Right hindlimb (tissue), 1 donor: ENCODE results near the gene CAMK2D.

Source experiments
- DNase-seq: peaks from one replicate; pipeline ENCODE4 v3.0.0-alpha.2; 2018

Gene CAMK2D

GRCh38 chr4:113594231-113594556 is 167.3 kb downstream of the CAMK2D start:
- DNase-seq, result no peak

- no peak for DNase-seq
Observed at GRCh38 chr4:113593400-113594230, 167.9 kb downstream of the CAMK2D start.

GRCh38 chr4:113591982-113592381 is 169.6 kb downstream of the CAMK2D start:
- no peak for DNase-seq

GRCh38 chr4:113588895-113589668 is 172.5 kb downstream of the CAMK2D start:
- DNase-seq, result no peak

DNA sequence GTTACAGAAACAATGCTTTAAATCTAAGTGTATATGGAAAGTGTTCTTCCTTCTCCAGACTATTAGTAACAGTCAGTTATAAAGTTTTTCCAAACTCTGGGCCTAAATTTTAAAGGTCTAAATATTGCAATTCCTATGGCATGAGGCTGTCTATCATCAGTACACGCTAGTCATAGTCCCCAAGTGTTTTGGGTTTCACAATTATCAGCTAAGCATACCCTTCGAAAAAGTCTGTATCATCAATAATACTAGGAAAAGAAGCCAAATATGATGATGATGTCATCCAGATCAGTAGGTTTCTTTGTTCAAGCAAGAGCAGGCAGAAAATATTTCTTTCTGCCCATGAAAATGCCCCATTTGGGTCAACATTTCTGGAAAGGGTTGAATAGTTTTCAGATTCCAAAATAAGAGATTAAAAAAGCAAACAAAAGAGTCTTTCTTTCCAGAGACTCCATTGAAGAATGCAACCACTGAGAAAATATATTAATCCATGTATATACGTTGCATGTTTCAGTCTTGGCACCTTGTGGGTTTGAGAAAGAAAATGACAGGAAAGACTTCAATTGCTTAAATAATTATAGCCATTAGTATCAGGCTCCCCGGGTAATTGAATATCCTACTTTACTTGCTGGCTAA is 173.8 kb downstream of the CAMK2D start:
- no peak for DNase-seq

DNA sequence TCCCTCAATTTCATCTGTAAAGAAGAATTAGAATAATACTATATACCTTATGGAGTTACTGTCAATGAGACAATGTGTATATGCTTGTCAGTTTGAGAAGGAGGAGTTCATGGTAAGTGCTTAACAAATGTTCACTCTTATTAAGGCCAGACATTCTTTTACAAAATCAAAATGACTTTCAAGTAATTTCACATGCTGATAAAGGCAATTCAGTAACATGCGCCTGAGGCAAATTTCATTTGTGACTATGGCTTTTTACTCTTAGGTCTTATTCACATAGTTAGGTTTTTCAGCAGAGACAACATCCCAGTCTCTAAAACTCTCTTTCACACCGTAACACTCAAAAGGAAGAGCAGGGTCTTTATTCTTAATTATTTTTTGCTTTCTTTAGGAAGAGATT is 174.4 kb downstream of the CAMK2D start:
- DNase-seq, result no peak

GRCh38 chr4:113586072-113586471 is 175.5 kb downstream of the CAMK2D start:
- no peak for DNase-seq

DNA sequence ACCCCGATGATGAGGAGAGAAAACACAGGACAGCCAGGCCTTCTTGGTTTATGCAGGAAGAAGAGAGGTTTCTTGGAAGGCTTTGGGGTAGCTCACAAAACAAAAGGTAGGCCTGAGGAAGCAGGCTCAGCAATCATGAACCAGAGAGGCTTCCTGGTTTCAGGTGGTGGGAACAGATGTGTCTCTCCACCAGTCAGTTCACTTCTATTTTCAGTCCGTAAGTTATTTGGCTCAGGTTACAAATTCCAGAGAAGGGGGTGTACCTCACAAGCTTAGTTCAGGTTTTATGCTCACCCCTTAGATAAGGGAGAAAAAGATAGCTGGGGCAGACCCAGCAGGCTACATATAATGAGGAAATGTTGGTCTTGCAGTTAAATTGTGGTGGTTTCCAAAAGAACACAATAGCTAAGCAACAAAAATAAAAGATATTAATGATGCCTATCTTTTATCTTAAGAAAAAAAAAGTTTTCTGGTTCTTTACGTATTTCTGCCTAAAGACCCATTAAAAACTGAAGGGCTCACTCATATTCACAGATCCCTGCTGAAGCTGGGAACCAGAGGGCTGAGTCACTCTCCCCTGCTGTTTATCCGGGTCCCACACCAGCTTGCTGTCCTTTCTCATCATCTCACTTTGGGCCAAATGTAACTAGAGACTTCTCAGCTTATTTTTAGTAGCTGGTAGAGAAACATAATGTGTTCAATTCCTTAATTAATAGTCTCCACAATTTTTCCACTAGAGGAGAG is 177.0 kb downstream of the CAMK2D start:
- no peak for DNase-seq

- no peak for DNase-seq
Observed at GRCh38 chr4:113582737-113583136, 178.8 kb downstream of the CAMK2D start.

DNA sequence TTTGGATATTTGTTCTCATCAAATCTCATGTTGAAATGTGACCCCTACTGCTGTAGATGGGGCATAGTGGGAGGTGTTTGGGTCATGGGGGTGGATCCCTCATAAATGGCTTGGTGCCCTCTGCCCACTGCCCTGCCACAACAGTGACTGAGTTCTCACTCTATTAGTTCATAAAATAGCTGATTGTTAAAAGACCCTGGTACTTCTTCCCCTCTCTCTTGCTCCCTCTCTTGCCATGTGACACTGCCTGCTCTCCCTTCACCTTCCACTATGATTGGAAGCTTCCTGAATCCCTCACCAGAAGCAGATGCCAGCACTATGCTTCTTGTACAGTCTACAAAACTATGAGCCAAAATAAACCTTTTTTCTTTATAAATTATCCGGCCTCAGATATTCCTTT is 182.2 kb downstream of the CAMK2D start:
- no peak for DNase-seq

DNA sequence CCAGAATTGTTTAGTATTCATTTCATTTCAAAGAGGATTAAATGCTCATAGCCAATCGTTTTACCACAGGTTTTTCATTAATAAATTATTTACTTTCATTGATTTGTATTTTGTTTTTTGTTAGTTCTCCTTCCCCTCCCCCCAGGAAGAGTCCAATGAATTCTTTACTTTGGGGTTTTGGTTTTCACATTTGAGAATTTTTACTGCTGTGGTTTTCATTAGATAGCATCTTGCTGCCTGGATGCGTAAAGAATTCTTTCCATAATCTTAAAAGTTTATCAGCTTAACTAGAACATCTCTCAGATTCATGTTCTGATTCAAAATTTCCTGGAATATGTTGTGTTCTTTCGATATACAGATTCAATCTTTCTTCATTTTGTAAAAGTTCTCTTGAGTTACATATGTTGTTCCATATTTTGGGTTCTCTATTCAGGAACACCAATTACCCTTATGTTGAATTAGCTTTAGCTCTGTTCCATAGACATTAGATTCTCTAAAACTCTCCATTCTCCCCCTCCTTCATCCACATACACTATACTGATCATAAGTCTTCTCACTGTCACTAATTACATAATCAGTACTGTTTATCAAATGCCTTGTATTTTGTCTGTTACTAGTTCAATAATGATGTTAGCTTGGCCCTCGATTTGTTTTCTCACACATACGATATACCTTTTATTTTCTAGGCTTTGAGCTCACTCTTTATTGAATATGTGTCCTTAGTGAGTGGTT is 184.4 kb downstream of the CAMK2D start:
- no peak for DNase-seq

DNA sequence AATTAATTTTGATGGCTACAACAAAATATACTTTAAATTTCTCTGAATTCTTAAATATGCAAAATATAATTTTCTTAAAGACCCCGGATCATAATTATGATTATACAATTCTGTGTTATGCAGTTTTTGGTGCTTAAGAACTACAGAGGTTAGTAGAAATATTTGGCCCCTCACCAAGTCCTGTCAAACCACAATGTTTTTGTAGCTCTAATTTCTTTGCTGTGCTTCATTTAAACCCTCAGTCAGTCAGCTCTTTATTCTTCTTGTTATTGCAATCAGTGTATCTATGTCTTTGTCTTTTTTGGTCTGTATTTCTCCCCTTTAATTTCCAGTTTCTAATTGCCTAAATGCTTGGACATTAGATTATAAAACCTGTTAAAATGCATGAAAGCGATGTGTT is 186.1 kb downstream of the CAMK2D start:
- no peak for DNase-seq

DNA sequence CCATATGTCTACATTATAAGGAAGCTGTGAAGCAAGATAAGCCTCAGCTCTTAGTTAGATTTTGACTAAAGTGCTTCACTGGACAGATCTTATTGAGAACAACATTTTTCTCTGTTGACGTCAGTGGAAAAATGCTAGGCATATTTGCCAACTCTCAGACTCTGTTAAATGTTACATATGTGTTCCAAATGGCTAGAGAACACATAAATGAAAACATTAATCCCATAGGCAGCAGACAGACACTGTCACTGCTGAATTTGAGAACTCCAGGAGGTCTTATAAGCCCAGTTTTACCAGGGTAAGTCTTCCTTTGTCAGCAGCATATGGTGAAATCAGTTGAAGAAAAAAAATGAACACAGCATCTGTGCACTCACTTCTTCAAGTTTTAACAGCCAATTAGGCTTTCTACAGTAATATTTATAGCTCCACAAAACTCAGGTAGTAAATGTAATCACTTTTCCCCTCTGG is 186.9 kb downstream of the CAMK2D start:
- DNase-seq, result no peak

GRCh38 chr4:113572620-113573019 is 188.9 kb downstream of the CAMK2D start:
- no peak for DNase-seq

DNA sequence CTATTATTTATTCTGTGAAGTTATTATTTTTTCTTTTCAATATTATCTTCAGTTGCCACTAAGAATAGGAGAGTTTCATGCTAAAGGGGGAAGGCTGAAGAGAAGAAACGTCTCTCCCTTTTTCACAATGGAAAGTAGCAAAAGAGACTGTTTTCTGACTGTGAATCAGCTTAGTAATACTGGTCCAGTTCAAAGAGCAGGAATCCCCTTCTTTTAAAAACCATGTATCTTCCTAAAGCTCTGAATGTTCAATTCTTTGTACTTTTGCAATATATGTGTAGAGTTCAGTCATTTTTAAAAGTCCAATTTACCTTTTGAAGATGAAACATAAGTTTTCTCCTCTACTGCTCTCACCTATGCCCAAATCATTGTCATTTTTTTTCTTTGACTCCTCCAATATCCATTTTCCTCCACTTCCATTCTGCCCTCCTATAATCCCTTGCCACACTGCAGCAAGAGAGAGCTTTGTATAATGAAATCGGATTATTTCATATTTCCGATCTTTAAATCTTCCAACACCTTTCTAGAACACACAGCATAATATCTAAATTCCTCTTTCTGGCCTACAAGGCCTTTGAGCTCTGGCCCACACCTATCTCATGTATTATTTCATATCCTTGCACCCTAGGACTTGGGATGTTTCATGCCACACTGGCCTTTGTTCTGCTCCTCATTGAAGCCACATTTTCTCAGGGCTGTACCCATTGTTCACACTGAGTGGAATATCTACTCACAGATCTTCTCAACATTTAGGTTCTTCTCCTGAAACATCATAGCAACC is 195.3 kb downstream of the CAMK2D start:
- DNase-seq, result no peak

DNA sequence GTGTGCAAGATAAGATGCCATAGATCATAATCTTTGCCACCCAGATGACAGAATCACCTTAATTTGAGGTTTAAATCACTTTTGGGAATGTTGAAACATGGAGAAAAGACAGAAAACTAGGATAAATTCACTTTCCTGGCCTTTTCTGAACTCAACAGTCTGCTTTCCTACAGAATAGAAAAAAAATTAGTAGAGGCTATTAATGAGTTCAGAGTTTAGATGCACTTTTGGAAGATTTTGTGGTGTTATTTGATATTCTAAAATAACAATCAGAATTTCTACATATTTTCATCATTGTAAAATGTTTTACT is 195.9 kb downstream of the CAMK2D start:
- no peak for DNase-seq

DNA sequence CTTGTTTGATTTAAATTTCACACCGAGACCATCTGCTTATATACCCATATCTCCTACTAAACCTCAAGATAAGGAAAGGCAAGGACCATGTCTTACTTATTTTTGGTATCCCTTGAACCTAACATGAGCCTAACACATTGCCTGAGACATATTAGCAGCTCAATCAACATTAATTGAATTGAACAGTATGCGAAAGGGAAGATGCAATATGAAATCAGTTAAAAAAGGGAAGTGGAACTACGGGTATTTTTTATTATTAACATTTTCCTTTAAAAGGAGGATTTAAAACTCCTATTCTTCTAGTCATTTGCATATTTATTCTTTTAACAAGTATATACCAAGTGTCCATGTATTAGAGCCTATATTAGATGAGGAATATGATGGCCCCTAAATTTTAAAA is 197.0 kb downstream of the CAMK2D start:
- DNase-seq, result no peak

DNA sequence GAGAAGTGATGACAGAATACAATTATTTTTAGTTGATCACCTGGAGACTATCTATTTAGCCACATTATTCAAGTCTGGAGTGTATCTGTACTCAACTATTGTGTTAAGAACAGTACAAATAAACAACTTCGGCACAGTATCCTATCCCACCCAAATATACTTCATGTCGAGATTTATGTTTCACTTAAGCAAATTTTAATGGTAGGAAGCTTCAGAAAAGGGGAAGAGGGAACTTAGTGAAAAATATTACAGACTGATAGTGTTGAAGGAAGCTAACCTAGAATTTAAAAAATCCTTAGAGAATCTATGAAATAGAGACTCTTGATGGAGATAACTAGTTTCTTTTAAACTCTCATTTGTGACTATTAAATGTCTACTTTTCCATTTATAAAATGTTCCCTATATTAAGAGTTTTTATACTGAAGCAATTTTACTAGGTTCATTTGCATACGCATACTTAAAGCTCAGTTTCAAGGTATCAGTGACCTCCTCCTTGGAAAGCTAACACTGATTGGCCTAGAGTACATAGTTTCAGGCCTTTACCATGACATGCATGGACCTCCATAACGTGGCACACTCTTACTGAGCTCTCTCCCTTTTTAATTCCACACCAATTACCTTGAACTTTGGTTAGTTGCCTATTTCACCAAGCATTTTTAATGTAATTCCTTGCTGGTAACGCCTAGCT is 197.7 kb downstream of the CAMK2D start:
- no peak for DNase-seq

GRCh38 chr4:113561758-113562157 is 199.8 kb downstream of the CAMK2D start:
- DNase-seq, result no peak

DNA sequence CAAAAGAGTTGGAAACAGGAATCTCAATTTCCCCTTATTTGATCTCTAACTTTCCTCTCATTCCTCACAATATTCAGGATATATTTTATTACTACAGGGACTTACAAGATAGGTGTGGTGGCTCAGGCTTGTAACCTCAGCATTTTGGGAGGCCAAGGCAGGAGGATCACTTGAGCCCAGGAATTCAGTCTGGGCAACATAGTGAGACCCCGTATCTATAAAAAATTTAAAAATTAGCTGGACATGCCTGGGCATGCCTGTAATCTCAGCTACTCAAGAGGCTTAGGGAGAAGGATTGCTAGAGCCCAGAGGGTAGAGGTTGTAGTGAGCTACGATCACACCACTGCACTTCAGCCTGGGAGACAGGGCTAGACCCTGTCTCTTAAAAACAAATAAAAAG is 200.4 kb downstream of the CAMK2D start:
- DNase-seq, result no peak

- no peak for DNase-seq
Observed at GRCh38 chr4:113560579-113560978, 201.0 kb downstream of the CAMK2D start.
